GM18861 (cell line): ENCODE data around the gene AGPAT3.

Source experiments
- ATAC-seq: cut with Tn5 transposase; IDR thresholded peaks from one replicate; pipeline ENCODE4 v1.9.1; 2021; ENCODE audit not compliant: unreplicated experiment

AGPAT3 gene

DNA sequence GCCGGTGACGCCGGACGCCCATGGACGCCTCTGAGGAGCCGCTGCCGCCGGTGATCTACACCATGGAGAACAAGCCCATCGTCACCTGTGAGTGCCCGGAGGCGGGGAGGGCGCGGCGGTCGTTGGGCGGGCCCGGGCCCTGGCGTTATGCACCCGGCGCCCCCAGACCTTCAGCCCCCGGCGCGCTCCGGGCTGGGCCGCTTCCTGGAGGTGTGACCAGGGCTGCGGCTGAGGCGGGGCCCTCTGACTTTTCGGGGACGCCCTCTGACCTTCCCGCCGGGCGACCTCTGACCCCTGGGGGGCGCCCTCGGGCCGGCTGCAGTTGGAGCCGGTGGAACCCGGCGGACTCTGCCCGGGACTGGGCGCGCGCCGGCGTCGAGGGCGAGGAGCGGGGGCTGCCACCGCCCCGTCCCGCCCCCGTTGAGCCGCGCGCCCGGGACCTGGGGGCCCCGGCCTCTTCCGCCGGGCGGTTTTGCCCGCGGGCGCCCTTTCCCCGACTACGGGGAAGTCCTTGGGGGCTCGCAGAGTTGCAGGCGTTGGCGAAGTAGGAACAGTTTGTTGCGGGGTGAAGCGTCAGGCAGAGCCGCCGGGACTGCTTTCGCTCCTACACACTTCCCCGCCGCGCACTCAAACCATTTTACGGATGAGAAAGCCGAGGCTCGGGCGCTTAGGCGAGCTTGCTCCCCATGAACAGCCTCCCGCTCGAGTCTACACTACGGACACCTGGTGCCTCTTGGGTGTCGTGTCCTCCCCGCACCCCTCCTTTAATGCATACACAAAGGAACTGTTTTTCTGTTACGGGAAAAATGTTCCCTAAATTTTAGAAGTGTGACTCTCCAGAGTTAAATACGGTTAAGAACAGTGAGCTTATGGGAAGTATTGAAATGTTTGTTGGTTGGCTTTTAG lies 147.7 kb downstream of the AGPAT3 start:
- ATAC-seq: peak; percentile 46

- ATAC-seq: no peak
Measured at GRCh38 chr21:44013380-44014088, 148.5 kb downstream of the AGPAT3 start.

DNA sequence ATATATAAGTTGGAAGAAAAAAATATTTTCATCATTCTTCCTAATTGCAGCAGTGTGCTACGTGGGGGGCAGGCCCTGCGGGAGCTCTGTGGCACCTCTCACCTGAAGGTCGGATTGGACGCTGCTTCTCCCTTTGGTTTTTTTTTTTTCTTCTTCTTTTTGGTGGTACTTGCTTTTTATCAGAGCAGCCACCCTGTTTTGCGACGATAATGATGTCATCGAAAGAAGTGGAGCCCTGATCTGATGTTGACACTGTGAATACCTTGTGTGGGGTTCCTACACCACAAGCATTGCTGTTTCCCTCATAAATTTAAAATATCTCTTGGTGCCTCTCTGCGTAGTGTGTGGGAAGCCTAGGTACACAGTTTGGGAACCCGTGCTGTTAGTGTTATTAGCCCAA lies 152.6 kb downstream of the AGPAT3 start:
- ATAC-seq: no peak

GRCh38 chr21:44018127-44018526 lies 153.1 kb downstream of the AGPAT3 start:
- no peak for ATAC-seq

GRCh38 chr21:44018813-44019567 lies 154.0 kb downstream of the AGPAT3 start:
- ATAC-seq: no peak

DNA sequence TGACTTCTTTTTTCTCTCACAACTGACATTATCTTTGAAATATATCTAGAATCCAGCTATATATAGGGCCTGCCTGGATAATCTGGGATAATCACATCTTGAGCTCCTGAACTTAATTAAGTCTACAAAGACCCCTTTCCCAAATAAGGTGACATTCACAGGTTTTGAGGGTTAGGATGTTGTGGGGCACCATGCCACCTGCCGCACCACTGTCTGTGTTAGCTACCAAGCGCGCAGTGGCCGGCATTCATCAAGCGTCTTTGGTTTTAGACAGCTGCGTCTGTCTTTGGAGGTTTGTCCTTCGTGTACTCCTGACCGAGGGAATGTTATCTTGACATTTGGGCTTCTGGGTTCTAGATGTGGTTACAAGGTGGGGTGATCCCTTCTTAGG lies 154.5 kb downstream of the AGPAT3 start:
- ATAC-seq: no peak

DNA sequence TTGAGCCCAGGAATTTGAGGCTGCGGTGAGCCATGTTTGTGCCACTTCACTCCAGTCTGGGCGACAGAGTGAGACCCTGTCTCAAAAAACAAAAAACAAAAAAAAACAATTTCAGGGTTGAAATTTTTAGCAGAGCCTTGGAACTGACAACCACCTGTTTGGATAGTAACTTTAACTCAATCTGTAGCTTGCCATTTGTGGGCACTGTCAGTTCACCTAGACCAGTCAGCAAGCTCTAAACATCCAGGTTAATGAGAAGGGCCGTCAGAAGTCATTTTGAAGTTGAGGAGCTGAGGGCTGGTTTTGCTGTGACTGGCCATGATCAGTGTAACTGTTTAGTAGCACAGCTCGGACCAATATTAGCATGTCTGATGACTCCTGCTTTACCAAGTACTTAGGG lies 155.5 kb downstream of the AGPAT3 start:
- no peak for ATAC-seq

DNA sequence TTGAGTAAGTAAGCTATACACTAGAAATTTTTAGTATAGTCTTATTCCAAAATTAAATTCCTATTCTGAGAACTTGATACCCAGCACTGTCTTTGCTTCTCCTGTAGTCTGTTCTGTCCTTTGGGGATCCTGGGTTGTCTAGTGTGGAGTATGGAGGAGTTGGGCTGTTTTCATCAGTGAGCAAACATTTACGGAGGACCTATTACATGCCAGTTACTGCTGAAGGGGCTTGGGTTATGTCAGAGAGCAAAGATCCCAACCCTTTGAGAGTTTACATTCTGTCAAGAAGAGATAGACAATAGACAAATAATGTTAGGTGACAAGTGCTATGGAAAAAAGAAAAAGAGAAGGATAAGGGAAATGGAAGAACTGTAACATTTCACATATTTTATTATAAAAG lies 156.0 kb downstream of the AGPAT3 start:
- no peak for ATAC-seq

GRCh38 chr21:44024257-44024656 lies 159.2 kb downstream of the AGPAT3 start:
- no peak for ATAC-seq

DNA sequence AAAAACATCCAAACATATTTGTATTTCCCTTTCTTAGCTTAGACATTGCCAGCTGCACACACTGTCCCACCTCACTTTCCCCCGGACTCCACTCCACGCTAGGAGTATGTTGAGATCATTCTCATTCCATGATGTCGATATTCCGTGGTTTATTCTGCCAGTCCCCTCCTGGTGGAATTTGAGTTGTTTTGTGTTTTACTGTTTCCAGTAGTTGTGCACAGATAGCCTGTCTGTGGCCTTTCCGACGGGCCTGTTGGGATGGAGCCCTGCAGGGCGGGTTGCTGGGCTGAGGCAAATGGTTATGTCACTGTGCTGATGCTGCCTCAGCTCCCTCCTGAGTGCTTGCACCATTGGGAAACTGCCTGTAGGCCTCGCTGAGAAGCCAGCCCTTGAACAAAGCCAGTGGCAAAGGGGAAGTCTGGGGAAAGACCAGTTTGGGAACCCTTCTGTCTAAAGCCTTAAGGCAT lies 159.9 kb downstream of the AGPAT3 start:
- ATAC-seq: no peak

- ATAC-seq: no peak
Measured at GRCh38 chr21:44027607-44028286, 162.7 kb downstream of the AGPAT3 start.

DNA sequence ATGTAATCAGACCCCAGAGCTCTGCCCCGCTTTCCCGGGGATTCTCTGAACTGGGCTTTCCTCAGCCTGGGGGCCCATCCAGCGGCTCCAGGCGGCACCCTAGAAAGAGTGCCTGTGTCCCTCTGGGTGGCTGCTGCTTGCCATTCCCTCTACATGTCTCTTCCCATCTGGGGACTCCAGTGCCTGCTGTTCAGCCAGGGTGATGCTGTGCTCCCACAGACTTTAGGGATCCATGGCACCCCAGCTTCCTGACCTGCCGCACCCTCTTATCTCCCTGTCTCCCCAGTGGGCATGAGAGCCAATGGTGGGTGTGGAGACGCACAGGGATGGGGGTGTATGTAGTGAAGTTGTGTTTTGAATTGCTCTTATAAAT lies 163.2 kb downstream of the AGPAT3 start:
- ATAC-seq: no peak

- ATAC-seq: no peak
Measured at GRCh38 chr21:44029460-44030087, 164.6 kb downstream of the AGPAT3 start.

DNA sequence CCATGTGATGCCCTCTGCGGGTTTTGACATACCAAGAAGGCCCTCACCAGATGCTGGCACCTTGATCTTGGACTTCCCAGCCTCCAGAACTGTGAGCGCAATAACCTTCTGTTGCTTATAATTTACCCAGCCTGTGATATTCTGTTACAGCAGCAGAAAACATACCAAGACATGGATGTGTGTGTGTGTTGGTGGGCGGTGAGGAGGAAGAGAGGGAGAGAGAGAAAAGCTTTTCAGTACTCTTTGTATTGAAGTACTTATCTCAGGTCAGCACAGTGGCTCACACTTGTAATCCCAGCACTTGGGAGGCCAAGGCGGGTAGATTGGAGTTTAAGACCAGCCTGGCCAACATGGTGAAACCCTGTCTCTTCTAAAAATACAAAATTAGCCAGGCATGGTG lies 170.2 kb downstream of the AGPAT3 start:
- ATAC-seq: no peak
